Glomerular visceral epithelial cell (primary cell): ENCODE measurements around the gene TMEM51.

Source experiments
- DNase-seq: peaks from one replicate; pipeline ENCODE4 v3.0.0-alpha.2; 2016; ENCODE audit errors: extremely low spot score

Gene TMEM51

GRCh38 chr1:15177710-15178166 is 24.2 kb downstream of the TMEM51 start:
- DNase-seq: no peak

- DNase-seq: peak; percentile 93
Observed at GRCh38 chr1:15178571-15179484, 25.3 kb downstream of the TMEM51 start.

- no peak for DNase-seq
Observed at GRCh38 chr1:15179485-15179883, 25.9 kb downstream of the TMEM51 start.

GRCh38 chr1:15180189-15180588 is 26.6 kb downstream of the TMEM51 start:
- no peak for DNase-seq

- no peak for DNase-seq
Observed at GRCh38 chr1:15180945-15181523, 27.5 kb downstream of the TMEM51 start.

- no peak for DNase-seq
Observed at GRCh38 chr1:15181564-15181963, 28.0 kb downstream of the TMEM51 start.

GRCh38 chr1:15184436-15185241 is 31.1 kb downstream of the TMEM51 start:
- no peak for DNase-seq

- no peak for DNase-seq
Observed at GRCh38 chr1:15185617-15186016, 32.1 kb downstream of the TMEM51 start.

GRCh38 chr1:15186073-15186845 is 32.7 kb downstream of the TMEM51 start:
- DNase-seq: no peak

GRCh38 chr1:15186846-15187151 is 33.3 kb downstream of the TMEM51 start:
- peak; percentile 51 for DNase-seq

- no peak for DNase-seq
Observed at GRCh38 chr1:15187175-15188129, 33.9 kb downstream of the TMEM51 start.

GRCh38 chr1:15188130-15188524 is 34.6 kb downstream of the TMEM51 start:
- no peak for DNase-seq

- DNase-seq: peak; percentile 51
Observed at GRCh38 chr1:15188678-15189077, 35.1 kb downstream of the TMEM51 start.

- DNase-seq: peak; percentile 62
Observed at GRCh38 chr1:15189692-15190370, 36.3 kb downstream of the TMEM51 start.

- no peak for DNase-seq
Observed at GRCh38 chr1:15191267-15191666, 37.7 kb downstream of the TMEM51 start.

GRCh38 chr1:15191770-15192169 is 38.2 kb downstream of the TMEM51 start:
- no peak for DNase-seq

- no peak for DNase-seq
Observed at GRCh38 chr1:15192916-15193550, 39.5 kb downstream of the TMEM51 start.

- DNase-seq: no peak
Observed at GRCh38 chr1:15195420-15196052, 42.0 kb downstream of the TMEM51 start.

GRCh38 chr1:15196069-15196468 is 42.5 kb downstream of the TMEM51 start:
- no peak for DNase-seq
